ENCODE data around the gene MAPK9.
"Not testable (repeated sequence)": the region's sequence is repeated elsewhere in the genome, so short reads cannot be mapped to it uniquely, and the experiment has no call there.

Gene MAPK9

GRCh38 chr5:180222056-180222455, 69.8 kb downstream of the MAPK9 start:
- FAIRE-seq: no peak

DNA sequence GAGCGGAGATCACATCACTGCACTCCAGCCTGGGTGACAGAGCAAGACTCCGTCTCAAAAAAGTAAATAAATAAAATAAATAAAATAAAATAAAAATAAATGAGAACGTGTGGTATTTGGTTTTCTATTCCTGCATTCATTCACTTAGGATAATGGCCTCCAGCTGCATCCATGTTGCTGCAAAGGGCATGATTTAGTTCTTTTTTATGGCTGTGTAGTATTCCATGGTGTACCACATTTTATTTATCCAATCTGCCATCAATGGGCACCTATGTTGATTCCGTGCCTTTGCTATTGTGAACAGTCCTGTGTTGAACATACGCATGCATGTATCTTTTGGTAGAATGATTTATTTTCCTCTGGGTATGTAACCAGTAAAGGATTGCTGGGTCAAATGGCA, 74.1 kb downstream of the MAPK9 start:
- FAIRE-seq: no peak

DNA sequence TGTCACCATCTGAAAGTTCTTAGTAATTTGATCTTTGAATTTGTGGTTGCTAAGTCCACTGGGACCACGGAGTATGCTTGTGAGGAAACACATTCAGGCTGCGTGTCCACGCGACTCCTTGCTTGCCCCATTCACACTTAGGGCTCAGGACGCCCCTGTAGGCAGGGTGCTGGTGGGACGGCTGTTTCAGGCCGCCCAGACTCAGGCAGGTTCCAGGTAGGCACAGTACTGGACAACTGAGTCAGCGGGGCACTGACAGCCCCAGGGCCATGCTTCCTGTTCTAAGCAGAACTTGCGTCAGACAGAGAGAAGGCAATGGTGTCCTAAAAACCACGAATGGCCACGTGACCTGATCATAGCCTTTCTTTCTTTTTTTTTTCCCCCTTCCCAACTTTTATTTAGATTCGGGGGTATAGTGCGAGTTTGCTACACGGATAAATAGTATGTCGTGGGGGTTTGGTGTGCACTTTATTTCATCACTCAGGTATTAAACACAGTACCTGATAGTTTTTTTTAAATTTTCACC, 75.2 kb downstream of the MAPK9 start:
- no peak for FAIRE-seq

- FAIRE-seq: no peak
Measured at GRCh38 chr5:180215783-180216630, 75.9 kb downstream of the MAPK9 start.

DNA sequence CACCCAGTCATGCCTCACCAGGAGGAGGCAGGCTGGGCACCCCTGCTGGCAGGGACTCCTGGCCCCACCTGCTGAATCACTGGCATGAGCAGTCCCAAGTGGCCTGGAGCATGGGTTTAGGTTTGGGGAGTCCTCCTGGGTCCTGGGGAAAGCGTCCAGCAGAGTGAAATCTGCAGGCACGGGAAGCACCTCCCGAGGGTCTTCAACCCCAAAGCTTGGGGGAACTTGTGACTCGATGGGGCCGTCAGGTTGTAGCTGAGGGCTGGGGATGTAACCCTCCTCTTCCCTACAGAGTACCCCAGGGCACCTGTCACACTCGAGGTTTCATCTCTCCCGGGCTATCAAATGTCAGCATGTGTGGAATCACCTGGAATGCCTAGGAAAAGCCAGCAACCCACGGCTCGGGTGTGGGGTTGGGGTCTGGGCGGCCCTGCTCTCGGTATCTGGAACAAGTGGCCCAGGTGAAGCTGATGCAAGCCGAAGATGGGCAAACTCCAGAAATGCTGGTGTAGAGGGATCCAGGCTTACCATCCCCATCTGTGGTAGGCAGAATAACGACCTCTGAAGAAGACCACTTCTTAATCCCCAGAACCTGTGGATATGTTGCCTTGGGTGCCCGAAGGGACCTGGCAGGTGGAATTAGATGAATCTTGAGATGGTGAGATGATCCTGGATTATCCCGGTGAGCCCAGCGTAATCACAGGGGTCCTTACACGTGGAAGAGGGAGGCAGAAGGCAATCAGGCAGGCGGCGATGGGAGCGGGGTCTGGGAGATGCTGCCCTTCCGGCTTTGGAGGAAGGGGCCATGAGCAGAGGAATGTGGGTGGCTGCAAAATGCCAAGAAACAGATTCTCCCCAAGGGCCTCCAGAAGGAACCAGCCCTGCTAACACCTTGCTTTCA, 76.8 kb downstream of the MAPK9 start:
- no peak for FAIRE-seq

DNA sequence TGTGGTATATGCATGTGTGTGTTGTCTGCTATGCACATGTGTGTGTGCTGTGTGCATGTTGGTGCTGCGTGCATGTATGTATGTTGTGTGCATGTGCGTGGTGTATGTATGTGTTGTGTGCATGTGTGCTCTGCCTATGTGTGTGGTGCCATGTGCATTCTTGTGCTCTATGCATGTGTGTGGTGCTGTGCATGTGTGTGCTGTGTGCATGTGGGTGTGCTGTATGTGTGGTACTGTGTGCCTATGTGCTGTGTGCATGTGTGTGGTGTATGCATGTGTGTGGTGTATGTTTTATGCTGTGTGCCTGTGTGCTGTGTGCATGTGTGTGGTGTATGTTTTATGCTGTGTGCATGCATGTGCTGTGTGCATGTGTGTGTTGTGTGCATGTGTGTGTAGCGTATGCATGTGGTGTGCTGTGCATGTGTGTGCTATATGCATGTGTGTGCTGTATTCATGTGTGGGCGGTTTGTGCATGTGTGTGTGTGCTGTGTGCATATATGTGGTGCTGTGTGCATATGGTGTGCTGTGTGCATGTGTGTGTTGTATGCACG, 78.2 kb downstream of the MAPK9 start:
- no peak for FAIRE-seq

DNA sequence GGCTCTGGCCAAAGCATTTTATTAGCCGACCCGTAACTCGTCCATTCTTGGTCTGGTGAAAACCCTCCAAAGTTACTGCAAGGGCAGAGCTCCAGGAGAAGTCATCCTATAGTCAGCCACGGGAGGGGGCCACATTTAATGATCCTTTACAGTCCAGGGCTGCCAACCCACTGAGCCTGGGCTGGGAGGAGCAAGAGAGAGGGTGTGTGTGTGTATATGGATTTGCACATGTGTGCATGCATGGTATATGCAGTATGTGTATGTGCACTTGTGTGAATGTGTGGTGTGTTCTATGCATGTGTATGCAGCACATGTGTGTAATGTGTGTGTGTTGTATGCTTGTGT, 78.7 kb downstream of the MAPK9 start:
- no peak for FAIRE-seq

GRCh38 chr5:180212363-180213255, 79.3 kb downstream of the MAPK9 start:
- no peak for FAIRE-seq

DNA sequence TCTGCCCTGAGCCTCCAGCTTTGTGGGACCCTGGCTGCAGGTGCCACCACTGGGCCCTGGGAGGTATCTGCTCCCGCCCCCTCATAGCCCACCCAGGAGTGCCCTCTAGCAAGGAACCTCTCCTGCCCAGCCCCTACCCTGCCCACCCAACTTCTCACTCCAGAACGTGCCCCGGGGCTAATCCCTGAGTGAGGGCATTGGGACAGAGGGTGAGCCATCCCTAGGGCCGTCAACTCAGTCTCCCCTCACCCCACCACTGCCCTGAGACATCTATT, 80.2 kb downstream of the MAPK9 start:
- FAIRE-seq: no peak

- no peak for FAIRE-seq
Measured at GRCh38 chr5:180210961-180211760, 80.7 kb downstream of the MAPK9 start.

GRCh38 chr5:180210077-180210476, 81.8 kb downstream of the MAPK9 start:
- not testable (repeated sequence) for FAIRE-seq

GRCh38 chr5:180209137-180209581, 82.7 kb downstream of the MAPK9 start, which contains the start of gene RASGEF1C:
RASGEF1C (minus strand) TSS chr5:180209211; CDS start chr5:180138052, 71,159 bp downstream.
- no peak for FAIRE-seq

GRCh38 chr5:180208435-180209081, 83.3 kb downstream of the MAPK9 start:
- FAIRE-seq: no peak

DNA sequence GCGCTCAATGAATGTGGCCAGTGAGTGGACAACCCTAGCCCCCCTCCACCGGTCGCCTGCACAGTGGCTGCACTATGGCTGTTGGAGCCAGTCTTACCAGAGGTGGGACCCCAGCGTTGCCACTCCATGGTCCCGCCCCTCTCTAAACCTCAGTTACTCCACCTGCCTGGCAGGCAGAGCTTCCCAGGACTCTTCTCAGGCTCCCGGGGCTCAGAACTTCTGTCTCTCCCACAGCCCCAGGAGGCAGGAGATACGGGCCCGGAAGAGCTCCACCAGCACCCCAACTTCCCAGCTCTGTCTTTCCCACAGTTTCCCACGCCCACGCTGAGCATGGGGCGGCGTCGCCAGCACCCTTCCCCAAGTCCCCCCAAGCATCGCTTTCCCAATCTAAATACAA, 83.8 kb downstream of the MAPK9 start:
- FAIRE-seq: no peak

GRCh38 chr5:180207593-180207992, 84.3 kb downstream of the MAPK9 start:
- no peak for FAIRE-seq

- no peak for FAIRE-seq
Measured at GRCh38 chr5:180206993-180207392, 84.9 kb downstream of the MAPK9 start.

DNA sequence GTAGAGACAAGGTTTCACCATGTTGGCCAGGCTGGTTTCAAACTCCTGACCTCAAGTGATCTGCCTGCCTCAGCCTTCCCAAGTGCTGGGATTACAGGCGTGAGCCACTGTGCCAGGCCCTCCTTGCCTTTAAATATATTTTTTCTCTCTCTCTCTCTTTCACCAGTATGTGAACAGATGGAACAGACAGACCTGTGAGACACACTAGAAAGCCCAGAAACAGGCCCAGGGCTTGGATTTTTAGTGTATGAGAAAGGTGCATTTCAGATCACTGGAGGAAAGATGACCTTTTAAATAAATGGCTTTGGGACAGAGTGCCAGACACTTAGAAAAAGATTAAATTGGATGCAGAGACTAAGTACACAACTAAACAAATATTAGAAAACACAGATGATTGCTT, 86.0 kb downstream of the MAPK9 start:
- no peak for FAIRE-seq

- no peak for FAIRE-seq
Measured at GRCh38 chr5:180204276-180204819, 87.5 kb downstream of the MAPK9 start.

DNA sequence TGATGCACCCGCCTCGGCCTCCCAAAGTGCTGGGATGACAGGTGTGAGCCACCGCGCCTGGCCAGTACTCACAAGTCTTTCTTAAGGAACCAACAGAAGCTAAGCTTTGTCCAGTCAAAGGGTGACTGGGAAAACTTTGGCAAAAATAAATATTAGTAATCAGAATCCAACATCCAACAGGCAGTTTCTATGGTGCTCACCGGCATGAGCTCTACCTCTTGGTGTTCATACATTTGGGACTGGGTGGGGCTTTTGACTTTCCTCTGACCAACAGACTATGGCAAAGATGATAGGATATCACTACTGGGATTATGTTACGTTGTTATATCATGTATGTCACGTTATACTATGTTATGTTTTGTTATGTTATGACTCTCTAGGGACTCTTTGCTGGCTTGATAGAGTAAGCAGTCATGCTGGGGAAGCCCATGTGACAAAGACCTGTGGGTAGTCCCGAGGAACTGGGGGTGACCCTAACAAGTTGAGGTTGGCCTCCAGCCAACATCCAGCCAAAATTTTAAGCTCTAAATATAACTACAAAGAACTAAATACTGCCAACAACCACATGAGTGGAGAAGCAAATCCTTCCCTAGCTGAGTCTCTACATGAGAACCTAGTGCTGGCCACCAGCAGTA, 88.8 kb downstream of the MAPK9 start:
- no peak for FAIRE-seq
